ENCODE measurements around the gene PIK3R5. TPM values are rescaled to one million over a fixed set of nuclear protein-coding genes. Genes with fewer than 3 reads are reported as not detected.

PIK3R5 gene
- total RNA-seq, 1 experiment from 2014 or later, result 2.5 TPM

GRCh38 chr17:8914554-8914953 lies 51.0 kb downstream of the PIK3R5 start:
- Histone ChIP-seq H3K4me1 (ENCODE audit: control insufficient read depth in 1 of 2, insufficient read depth in 2 of 2, low read length in 2 of 2) (peaks cover 15 to 53% of the 10 kb centered on the region in 2 experiments), H3K9ac (ENCODE audit: low read length) (no peak overlapping the region), H4K20me1 (ENCODE audit: insufficient read depth) (no peaks in the 10 kb centered on the region), H3K4me2 (ENCODE audit: low read length) (no peak overlapping the region), H3K36me3 (ENCODE audit: control insufficient read depth in 1 of 2, insufficient read depth in 2 of 2, low read length in 2 of 2) (no peaks in the 10 kb centered on the region), H3K79me2 (ENCODE audit: insufficient read depth, low read length) (no peaks in the 10 kb centered on the region), H3K4me3 (replicated peaks in 1 of 2; ENCODE audit: low read depth in 1 of 2, low read length in 2 of 2) (no peak overlapping the region), H3K9me3 (ENCODE audit: control insufficient read depth in 1 of 2, insufficient read depth in 1 of 2, low read depth in 1 of 2, low read length in 2 of 2) (no peaks in the 10 kb centered on the region), H3K27ac (ENCODE audit: low read depth, low read length) (no peak overlapping the region), H2AFZ (ENCODE audit: low read depth, low read length, poor library complexity, severe bottlenecking) (no peak overlapping the region), H3K9me2 (ENCODE audit: insufficient read depth) (no peaks in the 10 kb centered on the region), H3K27me3 (ENCODE audit: insufficient read depth, low read length) (no peaks in the 10 kb centered on the region)
- ChIA-PET RAD21 (ENCODE audit: low non-redundant PET in 1 of 2, low total read pairs in 2 of 2, uncharacterized antibody in 2 of 2, unreplicated experiment in 2 of 2) (no interaction called here), POLR2A (no interaction called here), CTCF (interaction anchor here (0.9 kb wide), 1 partner anchor 12 kb away, joined by 4 read pairs; no protein-coding TSS in a partner anchor)
- intact Hi-C loops (cut with micrococcal nuclease), result no loop called here
- TF ChIP-seq FOSL1 (IDR thresholded peaks at IDR 0.05; ENCODE audit: low read depth) (no peak), POLR2A (IDR thresholded peaks at IDR 0.05; ENCODE audit: borderline replicate concordance, extremely low read depth, insufficient read depth, insufficient read length) (no peak), REST (IDR thresholded peaks at IDR 0.05; ENCODE audit: low read depth) (no peak), ZFX (IDR thresholded peaks at IDR 0.05) (no peak), MAX (IDR thresholded peaks at IDR 0.05) (no peak), CTCF (IDR thresholded peaks at IDR 0.05 in 2 of 3, conservative IDR thresholded peaks at IDR 0.05 in 1 of 3; ENCODE audit: borderline replicate concordance in 1 of 3, insufficient read depth in 1 of 3, low read depth in 2 of 3, low read length in 2 of 3) (no peak), ZBTB33 (IDR thresholded peaks at IDR 0.05; ENCODE audit: extremely low read depth, insufficient replicate concordance, low read length) (no peak)
- no peak for DNase-seq (ENCODE audit: low read depth, low spot score)
- no peak for ATAC-seq
- no TSS peak for BruUV-seq (replicated peaks)

Measured in HCT116 (cell line).